ENCODE data around the gene BORCS5. TPM values are rescaled to one million over a fixed set of nuclear protein-coding genes. Genes with fewer than 3 reads are reported as not detected.

BORCS5 gene
- total RNA-seq, 1 experiment from 2014 or later, result 13.9 TPM

GRCh38 chr12:12441429-12441807, 84.5 kb downstream of the BORCS5 start:
- no peaks in the 10 kb centered on the region; a peak in 1 of 5 replicates for H3K9me3 Mint-ChIP-seq
- no peak overlapping the region for H4K91ac ChIP-seq (ENCODE audit: insufficient read length, low read depth, low read length)
- no peak for TF ChIP-seq CTCF (conservative IDR thresholded peaks at IDR 0.05)
- no peak overlapping the region for H4K8ac ChIP-seq (replicated peaks; ENCODE audit: insufficient read length, low read depth, low read length)
- H2BK12ac ChIP-seq (ENCODE audit: insufficient read length, low read depth, low read length), result no peak overlapping the region
- no peak overlapping the region for H2AFZ ChIP-seq (ENCODE audit: low read length)
- H3T11ph ChIP-seq (ENCODE audit: low read length), result no peak overlapping the region
- H3K56ac ChIP-seq (ENCODE audit: insufficient read length, low read depth, low read length), result no peak overlapping the region
- H2BK20ac ChIP-seq (ENCODE audit: low read depth, low read length, poor library complexity, severe bottlenecking), result no peak overlapping the region
- no peak for DNase-seq
- no peaks in the 10 kb centered on the region for H4K20me1 ChIP-seq (ENCODE audit: control insufficient read depth, insufficient read depth, insufficient read length)
- no peak overlapping the region for H2BK120ac ChIP-seq (ENCODE audit: low read depth, low read length, poor library complexity, severe bottlenecking)
- H3K4me1 ChIP-seq (ENCODE audit: insufficient read depth, low read length), result no peaks in the 10 kb centered on the region
- H3K9me3 ChIP-seq (ENCODE audit: control insufficient read depth, low read depth, low read length), result no peaks in the 10 kb centered on the region
- no peak overlapping the region for H3K23ac ChIP-seq (ENCODE audit: insufficient read length, low read depth, low read length)
- H3K27me3 Mint-ChIP-seq (ENCODE audit: low read depth), result no peaks in the 10 kb centered on the region
- peaks cover 5 to 6% of the 10 kb centered on the region in 2 experiments for H3K4me1 Mint-ChIP-seq
- H3K36me3 Mint-ChIP-seq (ENCODE audit: insufficient read depth in 1 of 3, low read depth in 3 of 3), result peaks cover 7 to 9% (median 8%) of the 10 kb centered on the region in 3 experiments
- H2BK5ac ChIP-seq (ENCODE audit: insufficient read length, low read length), result no peak overlapping the region
- H3K27me3 ChIP-seq (ENCODE audit: insufficient read depth, low read length), result no peaks in the 10 kb centered on the region
- no peak overlapping the region for H3K14ac ChIP-seq (ENCODE audit: insufficient read depth, low read length)
- WGBS (ENCODE audit: extremely low coverage, insufficient read length, low lambda C conversion rate), result no CpG with 5 or more reads among the region's 2 CpGs
- H3K79me1 ChIP-seq (ENCODE audit: insufficient read depth, low read depth, low read length, poor library complexity, severe bottlenecking), result no peaks in the 10 kb centered on the region
- H3K27ac Mint-ChIP-seq, result no peak overlapping the region; a peak in 1 of 7 replicates
- no peak overlapping the region for H3K27ac ChIP-seq (ENCODE audit: insufficient read length, low read depth, low read length)
- H3K9ac ChIP-seq (ENCODE audit: extremely low read depth, insufficient read length, low read length), result no peak overlapping the region
- no peak overlapping the region for H2BK15ac ChIP-seq (ENCODE audit: low read depth, low read length)
- H3K4me3 Mint-ChIP-seq, result no peak overlapping the region
- no peak overlapping the region for H3K4me2 ChIP-seq (ENCODE audit: insufficient read depth, insufficient read length, low read length)
- H3K23me2 ChIP-seq (ENCODE audit: insufficient read length, low read depth, low read length, poor library complexity, severe bottlenecking), result no peaks in the 10 kb centered on the region
- no peak overlapping the region for H3K4ac ChIP-seq (ENCODE audit: low read depth, low read length)
- H3K18ac ChIP-seq (ENCODE audit: insufficient read length, low read depth, low read length), result no peak overlapping the region
- no peak overlapping the region for H4K5ac ChIP-seq (ENCODE audit: insufficient read length, low read depth, low read length)
- no peaks in the 10 kb centered on the region for H3K79me2 ChIP-seq (ENCODE audit: insufficient read depth, low read length)
- no peak overlapping the region for H2AK5ac ChIP-seq (ENCODE audit: insufficient read length, low read length)

All from H9 (cell line).